GM20000 (cell line): ENCODE measurements around the gene HELZ.

Source experiments
- DNase-seq: peaks from one replicate; pipeline ENCODE4 v3.0.0; 2012; ENCODE audit warnings: low spot score
- TF ChIP-seq, protein P1 (sequence below): IDR thresholded peaks from 2 replicates; pipeline ENCODE4 v1.5.1; 2012; ENCODE audit warnings: mild to moderate bottlenecking, control low read depth; ENCODE audit errors: extremely low read depth, missing control alignments

The HELZ gene

DNA sequence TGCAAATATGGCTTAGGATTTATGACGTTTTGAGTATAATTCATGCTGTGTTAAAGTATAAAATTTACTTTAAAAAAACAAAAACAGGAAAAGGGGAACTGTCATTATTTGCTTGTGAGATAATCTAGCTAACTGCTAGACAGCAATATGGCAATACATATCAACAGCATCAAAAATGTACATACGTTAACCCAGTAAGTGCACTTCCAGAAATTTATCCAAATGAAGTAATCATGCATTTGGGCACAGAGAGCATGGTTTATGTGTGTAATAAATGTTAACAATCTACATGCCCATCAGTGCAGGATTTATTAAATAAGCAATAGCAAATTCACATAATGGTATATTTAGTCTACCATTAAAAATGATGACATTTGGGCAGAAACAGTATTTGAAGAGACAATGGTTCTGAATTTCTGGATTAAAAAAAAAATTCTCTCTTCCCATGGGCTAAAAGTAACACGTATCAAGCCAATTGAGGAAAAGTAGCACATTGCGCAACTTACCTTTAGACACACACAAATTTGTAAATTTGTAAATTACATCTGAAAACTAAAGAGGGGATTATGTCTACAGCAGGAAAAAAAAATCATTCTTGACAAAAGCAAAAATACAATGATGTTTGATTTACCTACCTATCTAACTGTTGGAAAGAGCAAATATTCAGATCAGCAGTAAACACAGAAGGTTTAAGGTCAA lies 120.4 kb downstream of the HELZ start:
- TF ChIP-seq, protein P1, sequence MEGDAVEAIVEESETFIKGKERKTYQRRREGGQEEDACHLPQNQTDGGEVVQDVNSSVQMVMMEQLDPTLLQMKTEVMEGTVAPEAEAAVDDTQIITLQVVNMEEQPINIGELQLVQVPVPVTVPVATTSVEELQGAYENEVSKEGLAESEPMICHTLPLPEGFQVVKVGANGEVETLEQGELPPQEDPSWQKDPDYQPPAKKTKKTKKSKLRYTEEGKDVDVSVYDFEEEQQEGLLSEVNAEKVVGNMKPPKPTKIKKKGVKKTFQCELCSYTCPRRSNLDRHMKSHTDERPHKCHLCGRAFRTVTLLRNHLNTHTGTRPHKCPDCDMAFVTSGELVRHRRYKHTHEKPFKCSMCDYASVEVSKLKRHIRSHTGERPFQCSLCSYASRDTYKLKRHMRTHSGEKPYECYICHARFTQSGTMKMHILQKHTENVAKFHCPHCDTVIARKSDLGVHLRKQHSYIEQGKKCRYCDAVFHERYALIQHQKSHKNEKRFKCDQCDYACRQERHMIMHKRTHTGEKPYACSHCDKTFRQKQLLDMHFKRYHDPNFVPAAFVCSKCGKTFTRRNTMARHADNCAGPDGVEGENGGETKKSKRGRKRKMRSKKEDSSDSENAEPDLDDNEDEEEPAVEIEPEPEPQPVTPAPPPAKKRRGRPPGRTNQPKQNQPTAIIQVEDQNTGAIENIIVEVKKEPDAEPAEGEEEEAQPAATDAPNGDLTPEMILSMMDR: no peak
- no peak for DNase-seq

DNA sequence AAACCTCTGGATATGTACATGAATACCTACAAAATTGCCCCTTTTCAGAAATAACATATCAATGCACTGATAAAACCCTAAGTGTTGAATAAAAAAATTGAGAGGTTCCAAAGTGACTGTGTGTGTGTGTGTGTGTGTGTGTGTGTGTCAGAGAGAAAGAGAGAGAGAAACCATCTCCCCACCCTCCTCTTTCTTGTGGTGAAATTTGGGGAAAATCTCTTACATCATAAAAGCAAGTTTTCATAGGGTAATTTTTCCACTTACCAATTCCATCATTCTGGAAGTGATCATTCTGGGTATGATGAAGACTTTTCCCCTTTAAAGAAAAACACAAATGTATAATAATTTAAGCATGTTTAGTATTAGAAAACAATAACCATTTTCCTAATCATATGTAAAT lies 121.3 kb downstream of the HELZ start:
- TF ChIP-seq, protein P1: no peak
- no peak for DNase-seq

DNA sequence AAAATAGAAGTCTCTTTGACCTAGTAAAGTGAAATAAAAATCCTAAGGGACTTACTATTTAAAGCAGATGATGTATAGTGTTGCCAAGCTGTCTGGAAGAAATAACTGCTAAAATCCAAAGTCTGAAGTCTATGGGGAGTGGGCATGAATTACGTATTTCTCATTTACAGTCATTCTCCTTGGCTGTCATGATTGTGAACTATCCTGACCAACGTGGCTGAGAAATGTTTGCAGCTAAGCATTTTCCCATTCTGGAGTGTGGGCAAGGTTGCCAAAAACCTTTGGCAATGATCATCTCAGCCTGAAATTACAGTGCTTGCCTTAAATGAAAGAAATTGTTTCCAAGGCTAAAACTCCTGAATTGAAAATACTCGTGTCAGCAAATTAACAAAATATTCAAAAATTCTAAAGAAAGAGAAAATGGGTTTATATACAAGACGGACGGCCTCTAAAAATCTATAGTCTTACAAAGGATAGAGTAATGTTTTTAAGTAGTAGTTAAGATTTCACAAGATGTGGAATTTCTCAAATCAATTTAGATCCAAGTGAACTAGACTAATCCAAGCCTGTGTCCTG lies 123.6 kb downstream of the HELZ start:
- no peak for DNase-seq
- TF ChIP-seq, protein P1: no peak

DNA sequence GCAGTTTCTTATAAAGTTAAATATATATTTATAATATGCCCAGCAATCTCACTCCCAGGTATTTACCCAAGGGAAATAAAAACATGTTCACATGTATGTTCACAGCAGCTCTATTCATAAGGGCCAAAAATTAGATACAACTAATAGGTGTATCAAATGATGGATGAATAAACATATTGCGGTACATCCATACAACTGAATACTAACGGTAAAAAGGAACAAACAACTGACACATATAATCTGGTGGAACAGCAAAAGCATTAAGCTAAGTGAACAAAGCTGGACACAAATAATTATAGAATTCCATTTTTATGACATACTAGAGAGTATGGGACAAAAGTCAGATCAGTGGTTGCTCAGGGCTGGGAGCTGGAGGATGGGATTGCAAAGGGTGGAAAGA lies 125.9 kb downstream of the HELZ start:
- TF ChIP-seq, protein P1: no peak
- no peak for DNase-seq

DNA sequence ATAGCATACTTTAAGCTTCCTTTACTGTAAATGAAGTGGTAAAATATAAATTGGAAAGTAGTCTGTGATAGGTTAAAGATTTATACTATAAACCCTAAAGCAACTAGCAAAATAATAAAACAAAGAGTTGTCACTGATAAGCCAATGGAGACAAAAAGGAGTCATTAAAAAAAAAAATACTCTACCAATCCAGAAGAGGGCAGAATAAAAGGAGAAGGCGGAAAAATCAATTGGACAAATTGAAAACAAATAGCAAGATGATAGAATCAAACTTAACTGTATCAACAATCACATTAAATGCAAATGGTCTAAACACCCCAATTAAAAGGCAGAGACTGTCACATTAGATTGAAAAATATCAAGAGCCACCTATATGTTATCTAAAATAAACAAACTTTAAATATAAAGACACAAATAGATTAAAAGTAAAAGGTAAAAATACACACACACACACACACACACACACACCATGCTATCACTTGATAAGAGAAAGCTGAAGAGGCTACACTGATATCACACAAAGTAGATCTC lies 128.9 kb downstream of the HELZ start:
- DNase-seq: no peak
- TF ChIP-seq, protein P1: no peak

DNA sequence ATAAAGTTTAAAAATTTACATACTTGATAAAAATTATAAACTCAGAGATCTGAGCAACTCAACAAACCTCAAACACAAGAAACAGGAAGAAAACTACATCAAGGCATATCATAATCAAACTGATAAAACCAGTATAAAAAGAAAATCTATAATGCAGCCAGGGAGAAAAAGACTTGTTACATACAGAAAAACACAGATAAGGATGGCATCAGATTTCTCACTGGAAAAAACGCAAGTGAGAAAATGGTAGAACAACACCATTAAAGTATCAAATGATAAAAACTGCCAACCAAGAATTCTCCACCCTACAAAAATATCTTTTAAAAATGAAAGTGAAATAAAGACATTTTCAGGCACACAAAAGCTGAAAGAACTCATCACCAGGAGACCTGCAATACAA lies 129.6 kb downstream of the HELZ start:
- TF ChIP-seq, protein P1: no peak
- DNase-seq: no peak

DNA sequence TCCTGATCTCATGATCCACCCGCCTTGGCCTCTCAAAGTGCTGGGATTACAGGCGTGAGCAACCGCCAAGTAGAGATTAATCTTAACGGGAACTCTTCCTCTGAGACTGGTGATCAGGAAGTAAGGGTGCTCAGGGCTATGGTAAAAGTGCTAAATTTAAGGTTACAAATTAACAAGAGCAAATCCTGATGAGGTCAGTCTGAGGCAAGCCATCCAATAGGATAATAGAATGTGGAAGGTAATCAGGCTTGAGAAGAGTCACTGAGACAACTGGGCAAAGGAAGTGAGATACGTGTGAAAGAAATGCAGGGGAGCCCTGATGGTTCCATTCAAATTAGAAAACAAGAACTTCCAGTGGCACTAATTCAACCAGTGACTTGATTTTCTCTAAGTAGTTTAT lies 131.5 kb downstream of the HELZ start:
- no peak for DNase-seq
- TF ChIP-seq, protein P1: no peak
